ENCODE measurements around the gene KMT2C.

KMT2C gene

DNA sequence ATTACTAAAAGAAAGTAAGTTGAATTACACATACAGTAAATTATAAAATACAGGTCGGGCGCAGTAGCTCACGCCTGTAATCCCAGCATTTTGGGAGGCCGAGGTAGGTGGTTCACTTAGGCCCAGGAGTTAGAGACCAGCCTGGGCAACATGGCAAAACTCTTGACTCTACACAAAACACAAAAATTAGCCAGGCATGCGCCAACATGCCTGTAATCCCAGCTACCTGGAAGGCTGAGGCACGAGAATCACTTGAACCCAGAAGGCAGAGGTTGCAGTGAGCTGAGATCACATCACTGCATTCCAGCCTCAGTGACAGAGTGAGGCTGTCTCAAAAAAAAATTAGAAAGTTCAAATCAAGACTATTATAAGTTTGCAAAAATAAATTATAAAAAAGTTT, 235.4 kb downstream of the KMT2C start:
- TF ChIP-seq, protein P1, sequence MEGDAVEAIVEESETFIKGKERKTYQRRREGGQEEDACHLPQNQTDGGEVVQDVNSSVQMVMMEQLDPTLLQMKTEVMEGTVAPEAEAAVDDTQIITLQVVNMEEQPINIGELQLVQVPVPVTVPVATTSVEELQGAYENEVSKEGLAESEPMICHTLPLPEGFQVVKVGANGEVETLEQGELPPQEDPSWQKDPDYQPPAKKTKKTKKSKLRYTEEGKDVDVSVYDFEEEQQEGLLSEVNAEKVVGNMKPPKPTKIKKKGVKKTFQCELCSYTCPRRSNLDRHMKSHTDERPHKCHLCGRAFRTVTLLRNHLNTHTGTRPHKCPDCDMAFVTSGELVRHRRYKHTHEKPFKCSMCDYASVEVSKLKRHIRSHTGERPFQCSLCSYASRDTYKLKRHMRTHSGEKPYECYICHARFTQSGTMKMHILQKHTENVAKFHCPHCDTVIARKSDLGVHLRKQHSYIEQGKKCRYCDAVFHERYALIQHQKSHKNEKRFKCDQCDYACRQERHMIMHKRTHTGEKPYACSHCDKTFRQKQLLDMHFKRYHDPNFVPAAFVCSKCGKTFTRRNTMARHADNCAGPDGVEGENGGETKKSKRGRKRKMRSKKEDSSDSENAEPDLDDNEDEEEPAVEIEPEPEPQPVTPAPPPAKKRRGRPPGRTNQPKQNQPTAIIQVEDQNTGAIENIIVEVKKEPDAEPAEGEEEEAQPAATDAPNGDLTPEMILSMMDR (IDR thresholded peaks at IDR 0.05; ENCODE audit: extremely low read depth, missing control alignments), result no peak
- no peak for DNase-seq (ENCODE audit: low spot score)

DNA sequence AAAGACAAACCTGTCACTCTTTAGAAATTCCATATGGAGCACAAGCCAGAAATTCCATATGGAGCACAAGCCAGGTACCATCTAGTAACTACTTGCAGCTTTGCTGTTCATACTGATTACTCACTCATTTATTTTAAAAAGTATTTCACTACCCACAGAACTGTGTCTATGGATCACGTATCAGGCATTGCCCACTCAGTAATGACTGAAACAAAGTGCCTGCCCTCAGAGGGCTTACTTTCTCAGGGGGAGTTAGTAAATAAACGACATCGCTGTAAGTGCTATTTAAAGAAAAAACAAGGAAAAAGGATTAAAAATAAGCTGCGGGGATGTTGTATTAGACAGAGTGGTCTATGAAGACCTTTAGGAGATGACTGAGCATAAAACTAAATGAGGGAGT, 239.4 kb downstream of the KMT2C start:
- no peak for DNase-seq (ENCODE audit: low spot score)
- TF ChIP-seq, protein P1 (IDR thresholded peaks at IDR 0.05; ENCODE audit: extremely low read depth, missing control alignments), result no peak

DNA sequence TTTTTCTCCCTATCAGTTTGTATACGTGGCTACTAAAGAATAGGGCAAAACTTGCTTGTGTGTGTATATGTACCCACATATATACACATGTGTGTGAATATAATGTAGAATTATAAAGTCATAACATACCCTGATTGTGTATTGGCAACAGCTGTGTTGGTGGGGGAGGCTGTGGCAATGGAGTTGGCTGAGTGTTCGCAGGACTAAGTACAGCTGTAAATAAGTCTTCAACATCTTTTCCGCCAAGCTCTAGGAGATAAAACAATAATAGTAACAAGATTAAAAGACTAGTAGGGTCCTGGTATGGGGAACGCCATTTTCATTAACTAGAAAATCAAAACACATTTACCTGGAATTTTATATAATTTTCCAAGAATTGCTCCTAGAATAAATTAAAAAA, 241.9 kb downstream of the KMT2C start:
- TF ChIP-seq, protein P1 (IDR thresholded peaks at IDR 0.05; ENCODE audit: extremely low read depth, missing control alignments), result no peak
- no peak for DNase-seq (ENCODE audit: low spot score)

DNA sequence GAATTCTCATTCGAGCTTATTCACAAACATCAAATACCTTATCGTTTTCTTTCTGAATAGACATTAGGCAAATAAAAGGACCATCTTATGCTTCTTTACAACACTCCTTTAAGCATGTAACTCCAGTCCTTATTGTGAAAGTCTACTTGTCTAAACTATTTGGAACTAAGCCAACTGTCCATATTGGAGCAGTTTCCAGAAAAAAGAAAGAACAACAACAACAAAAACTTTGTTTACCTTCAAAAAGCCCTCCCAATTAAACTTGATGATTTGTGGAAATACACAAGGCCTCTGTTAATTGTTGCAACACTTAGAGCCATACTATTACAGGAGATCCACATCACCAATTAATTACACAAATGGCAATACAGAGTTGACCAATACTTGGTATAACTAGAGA, 246.7 kb downstream of the KMT2C start:
- TF ChIP-seq, protein P1 (IDR thresholded peaks at IDR 0.05; ENCODE audit: extremely low read depth, missing control alignments), result no peak
- DNase-seq (ENCODE audit: low spot score), result no peak

DNA sequence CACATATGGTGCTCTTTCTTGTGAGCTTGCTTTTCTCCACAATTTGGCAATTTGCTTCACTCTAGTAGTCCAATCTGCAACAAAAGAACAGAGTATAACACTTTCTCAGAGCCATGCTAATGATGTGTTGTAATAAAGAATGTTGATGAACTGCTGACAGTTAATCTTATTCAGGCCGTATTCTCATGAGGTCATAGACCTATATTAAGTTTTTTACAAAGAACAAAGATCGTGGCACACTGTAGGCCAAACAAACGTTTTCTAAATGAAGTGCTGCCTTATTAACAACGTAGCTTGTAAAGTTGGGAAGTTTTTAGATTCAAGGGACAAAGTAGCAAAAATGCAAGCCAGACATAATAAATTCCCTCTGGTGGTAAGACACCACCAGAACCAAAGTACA, 250.2 kb downstream of the KMT2C start:
- TF ChIP-seq, protein P1 (IDR thresholded peaks at IDR 0.05; ENCODE audit: extremely low read depth, missing control alignments), result no peak
- DNase-seq (ENCODE audit: low spot score), result no peak

DNA sequence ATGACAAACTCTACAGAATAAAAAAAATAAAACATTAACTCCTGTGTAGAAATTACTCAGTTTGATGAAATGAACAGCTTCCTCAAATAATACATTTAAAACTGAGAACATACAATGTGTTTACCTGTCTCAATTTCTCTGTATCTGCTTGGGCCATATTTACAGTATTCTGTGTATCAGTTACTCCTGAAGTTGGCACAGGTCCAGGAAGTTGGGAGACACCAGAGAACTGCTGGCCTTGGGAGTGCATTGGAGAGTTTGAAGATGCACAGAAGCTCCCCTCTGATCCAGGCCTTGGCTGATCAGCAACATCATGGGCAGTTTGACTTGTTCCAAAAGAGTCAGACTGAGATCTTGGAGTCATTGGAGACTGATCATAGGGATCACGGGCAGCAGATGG, 255.2 kb downstream of the KMT2C start:
- no peak for DNase-seq (ENCODE audit: low spot score)
- TF ChIP-seq, protein P1 (IDR thresholded peaks at IDR 0.05; ENCODE audit: extremely low read depth, missing control alignments), result no peak

DNA sequence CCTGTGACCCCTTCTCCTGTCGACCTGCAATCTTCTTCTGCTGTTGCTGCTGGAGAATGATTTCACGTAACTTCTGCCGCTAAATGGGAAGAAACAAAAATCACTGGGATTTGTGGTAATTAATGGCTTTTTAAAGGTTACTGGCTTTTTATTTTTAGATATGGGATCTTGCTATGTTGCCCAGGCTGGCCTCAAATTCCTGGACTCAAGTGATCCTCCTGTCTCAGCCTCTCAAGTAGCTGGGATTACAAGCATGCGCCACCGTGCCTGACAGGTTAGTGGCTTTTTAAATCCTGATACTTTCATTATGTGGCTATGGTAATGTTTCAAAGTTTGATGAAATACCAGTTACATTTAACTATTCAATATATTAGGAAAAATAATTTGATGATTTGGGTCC, 255.8 kb downstream of the KMT2C start:
- DNase-seq (ENCODE audit: low spot score), result no peak
- TF ChIP-seq, protein P1 (IDR thresholded peaks at IDR 0.05; ENCODE audit: extremely low read depth, missing control alignments), result no peak

All from GM20000 (cell line).